SK-N-MC (cell line): ENCODE results near the gene CDRT4.

ENCODE experiments used
- DNase-seq: peaks from one replicate; pipeline ENCODE4 v3.0.0-alpha.2; 2011; ENCODE audit warnings: low read depth, low spot score
- H3K27ac ChIP-seq: fragments of 200-600 bp; sonication (generic); 2 replicates; pipeline ENCODE4 v1.5.1; 2016; ENCODE audit warnings: mixed run types
- H3K36me3 ChIP-seq: fragments of 200-600 bp; sonication (generic); 2 replicates; pipeline ENCODE4 v1.6.1; 2017; ENCODE audit warnings: antibody characterized with exemption, low read length, mixed read lengths; ENCODE audit not compliant: insufficient read depth
- H3K4me3 ChIP-seq: fragments of 200-600 bp; sonication (generic); 2 replicates; pipeline ENCODE4 v1.5.1; 2016
- H3K9ac ChIP-seq: fragments of 200-600 bp; sonication (generic); 2 replicates; pipeline ENCODE4 v1.8.0; 2017; ENCODE audit warnings: mixed run types, mixed read lengths; ENCODE audit not compliant: insufficient read length
- H3K9me3 ChIP-seq: fragments of 200-600 bp; sonication (generic); 2 replicates; pipeline ENCODE4 v1.6.1; 2017; ENCODE audit warnings: low read depth, mild to moderate bottlenecking, antibody characterized with exemption, low read length, moderate library complexity, mixed read lengths
- EZH2 ChIP-seq: fragments of 200-600 bp; sonication (generic); IDR thresholded peaks from one replicate; pipeline ENCODE4 v1.6.1; 2017; ENCODE audit warnings: antibody characterized with exemption
- FOXP2 ChIP-seq: optimal IDR thresholded peaks from 2 replicates; pipeline ENCODE3; 2011; ENCODE audit warnings: mild to moderate bottlenecking, moderate library complexity; ENCODE audit not compliant: insufficient read depth; ENCODE audit errors: extremely low read length, control extremely low read depth
- POLR2AphosphoS5 ChIP-seq: IDR thresholded peaks from 2 replicates; pipeline ENCODE4 v1.6.1; 2012; ENCODE audit warnings: mild to moderate bottlenecking, low read depth, low read length, borderline replicate concordance

CDRT4 gene

DNA sequence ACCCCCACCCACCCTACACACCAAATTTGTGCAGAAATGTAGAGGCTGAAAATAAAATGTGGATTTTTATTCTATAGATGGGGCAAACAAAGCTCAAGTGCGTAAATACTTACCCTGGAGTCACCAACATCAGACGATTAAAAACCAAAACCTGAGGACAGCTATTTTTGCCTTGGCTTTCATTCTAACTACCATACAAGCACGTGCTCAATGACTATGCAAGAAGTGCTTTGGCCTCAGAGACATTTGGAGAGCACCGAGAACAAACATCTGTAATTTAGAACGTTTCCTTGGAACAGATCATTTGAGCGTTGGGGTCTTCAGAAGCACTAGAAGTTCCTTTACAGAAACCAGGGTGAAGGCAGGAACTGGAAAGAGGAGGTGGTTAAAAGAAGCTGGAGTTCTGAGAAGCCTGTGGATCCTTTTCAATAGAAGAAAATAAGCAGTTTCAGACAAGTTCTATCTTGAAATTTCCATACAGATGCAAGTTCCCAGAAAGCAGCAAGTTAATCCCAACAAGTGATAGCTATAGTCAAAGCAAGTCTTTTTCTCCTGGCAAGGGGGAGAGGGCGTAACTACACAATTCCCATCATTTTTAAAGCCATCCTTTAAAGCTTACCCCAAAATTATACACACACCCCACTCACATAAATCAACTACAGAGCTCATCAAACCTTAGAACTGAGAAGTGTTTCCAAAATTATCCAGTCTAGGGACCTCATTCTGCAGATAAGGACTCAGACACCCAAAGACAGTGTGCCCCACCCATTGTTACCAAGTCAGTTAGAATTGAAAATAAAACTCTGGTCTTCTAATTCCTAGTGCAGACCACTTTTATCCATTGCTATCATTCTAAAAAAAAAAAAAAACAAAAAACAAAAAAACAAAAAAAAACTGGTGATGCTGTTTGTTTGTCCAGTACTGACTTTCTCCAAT is 29.6 kb upstream of the CDRT4 start:
- no peak for DNase-seq
- Histone ChIP-seq H3K36me3 (no peaks in the 10 kb centered on the region), H3K9me3 (no peaks in the 10 kb centered on the region), H3K9ac (no peak overlapping the region), H3K27ac (no peak overlapping the region), H3K4me3 (no peak overlapping the region)
- TF ChIP-seq POLR2AphosphoS5 (no peak), EZH2 (no peak), FOXP2 (no peak)

DNA sequence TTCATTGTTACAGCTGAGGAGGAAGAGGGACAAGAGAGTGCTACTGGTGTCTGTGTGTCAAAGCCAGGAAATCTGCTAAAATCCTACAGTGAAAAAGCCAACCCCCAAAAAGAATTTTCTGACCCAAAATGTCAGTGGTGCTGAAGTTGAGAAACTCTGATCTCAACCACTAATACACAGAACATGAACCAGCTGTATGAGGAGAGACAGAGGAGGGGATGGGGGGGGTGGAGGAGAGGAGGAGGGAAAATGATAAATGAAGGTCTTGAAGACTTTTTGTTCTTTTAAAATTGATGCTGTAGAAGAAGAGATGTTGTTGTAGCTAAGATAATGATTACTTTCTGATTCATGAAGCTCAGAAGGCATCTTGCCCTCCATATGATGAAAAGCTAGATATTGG is 27.4 kb upstream of the CDRT4 start:
- DNase-seq = no peak
- no peak overlapping the region for H3K9ac ChIP-seq
- no peak overlapping the region for H3K4me3 ChIP-seq
- TF ChIP-seq FOXP2 (no peak), POLR2AphosphoS5 (no peak)
- no peaks in the 10 kb centered on the region for H3K36me3 ChIP-seq
- H3K27ac ChIP-seq = no peak overlapping the region
- H3K9me3 ChIP-seq = no peaks in the 10 kb centered on the region

DNA sequence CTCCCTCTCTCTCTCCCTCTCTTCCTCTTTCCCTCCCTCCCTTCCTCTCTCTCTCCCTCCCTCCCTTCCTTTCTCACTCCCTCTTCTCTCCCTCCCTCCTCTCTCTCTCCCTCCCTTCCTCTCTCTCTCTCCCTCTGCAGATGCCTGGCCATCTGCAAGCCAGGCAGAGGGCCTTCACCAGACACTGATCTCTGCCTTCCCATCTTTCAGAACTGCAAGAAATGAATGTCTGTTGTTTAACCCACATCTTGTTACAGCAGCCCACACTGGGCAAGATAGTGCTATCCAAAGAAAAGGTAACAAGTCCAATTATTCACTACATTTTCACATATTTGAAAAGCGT is 26.2 kb upstream of the CDRT4 start:
- H3K36me3 ChIP-seq = no peaks in the 10 kb centered on the region
- TF ChIP-seq FOXP2 (no peak), EZH2 (no peak), POLR2AphosphoS5 (no peak)
- no peak overlapping the region for H3K9ac ChIP-seq

DNA sequence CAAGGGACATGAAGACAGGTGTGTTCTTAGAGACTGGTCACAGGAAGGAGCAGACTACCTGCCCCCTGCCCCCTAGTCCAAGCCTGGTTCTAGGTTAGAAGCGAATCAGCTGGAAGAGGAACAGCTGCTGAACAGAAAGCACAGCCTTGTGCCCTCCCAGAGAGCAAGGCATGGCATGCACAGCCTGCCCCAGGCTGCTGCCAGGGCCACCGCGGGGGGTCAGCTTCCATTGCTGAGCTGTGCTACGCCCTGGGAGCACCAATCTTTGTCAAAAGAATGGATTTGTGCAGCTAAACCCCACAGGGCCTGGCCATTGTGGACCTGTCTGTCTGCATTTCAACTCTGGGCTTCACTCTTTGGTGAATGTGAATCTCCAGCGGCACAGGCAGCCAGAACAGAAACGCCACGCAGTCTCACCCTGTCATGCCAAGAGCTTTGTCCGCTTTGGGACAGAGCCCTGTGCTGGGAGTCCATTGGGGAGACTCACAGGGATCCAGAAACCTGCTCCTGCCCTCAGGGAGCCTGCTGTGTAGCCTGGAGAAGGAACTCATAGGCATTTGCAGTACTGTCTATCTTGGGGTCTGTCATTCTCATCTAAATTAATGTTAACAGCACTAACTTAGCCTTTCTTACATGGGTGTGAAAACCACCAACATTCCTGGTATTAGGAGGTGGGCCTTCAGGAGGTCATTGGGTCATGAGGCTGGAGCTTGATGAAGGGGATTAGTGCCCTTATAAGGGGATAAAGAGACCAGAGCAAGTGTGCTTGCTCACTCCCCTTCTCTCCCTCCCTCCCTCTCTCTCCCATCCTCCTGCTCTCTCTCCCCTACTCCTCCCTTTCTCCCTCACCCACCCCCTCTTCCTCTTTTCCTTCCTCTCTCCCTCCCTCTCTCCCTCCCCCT is 25.6 kb upstream of the CDRT4 start:
- Histone ChIP-seq H3K9ac (no peak overlapping the region), H3K4me3 (no peak overlapping the region), H3K36me3 (no peaks in the 10 kb centered on the region), H3K9me3 (no peaks in the 10 kb centered on the region), H3K27ac (no peak overlapping the region)
- no peak for TF ChIP-seq EZH2
- TF ChIP-seq POLR2AphosphoS5 = no peak
- no peak for DNase-seq

More for the DNA sequence above, 26.2 kb upstream of the CDRT4 start:
- no peaks in the 10 kb centered on the region for H3K9me3 ChIP-seq
- H3K27ac ChIP-seq = no peak overlapping the region
- no peak overlapping the region for H3K4me3 ChIP-seq
- no peak for DNase-seq

DNA sequence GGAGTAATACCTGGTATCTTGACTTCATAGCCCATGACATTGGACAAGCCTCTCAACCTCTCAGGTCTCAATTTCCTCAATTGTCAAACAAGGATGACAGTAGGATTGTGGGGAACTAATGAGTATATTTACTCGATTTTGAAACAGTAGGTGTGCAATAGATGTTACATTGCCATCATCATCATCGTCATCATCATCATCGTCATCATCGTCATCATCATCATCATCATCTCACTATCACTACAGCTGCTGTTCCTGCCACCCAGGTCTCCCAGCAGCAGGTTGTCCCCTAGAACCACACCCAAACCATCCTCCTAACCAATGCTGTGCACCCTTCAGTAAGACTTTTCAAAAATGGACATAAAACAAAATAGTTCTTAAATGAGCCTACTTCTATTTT is 24.8 kb upstream of the CDRT4 start:
- Histone ChIP-seq H3K4me3 (no peak overlapping the region), H3K27ac (no peak overlapping the region), H3K9ac (no peak overlapping the region), H3K36me3 (no peaks in the 10 kb centered on the region), H3K9me3 (no peaks in the 10 kb centered on the region)
- TF ChIP-seq POLR2AphosphoS5 = no peak
- TF ChIP-seq EZH2 = no peak
- TF ChIP-seq FOXP2 = no peak
- no peak for DNase-seq

DNA sequence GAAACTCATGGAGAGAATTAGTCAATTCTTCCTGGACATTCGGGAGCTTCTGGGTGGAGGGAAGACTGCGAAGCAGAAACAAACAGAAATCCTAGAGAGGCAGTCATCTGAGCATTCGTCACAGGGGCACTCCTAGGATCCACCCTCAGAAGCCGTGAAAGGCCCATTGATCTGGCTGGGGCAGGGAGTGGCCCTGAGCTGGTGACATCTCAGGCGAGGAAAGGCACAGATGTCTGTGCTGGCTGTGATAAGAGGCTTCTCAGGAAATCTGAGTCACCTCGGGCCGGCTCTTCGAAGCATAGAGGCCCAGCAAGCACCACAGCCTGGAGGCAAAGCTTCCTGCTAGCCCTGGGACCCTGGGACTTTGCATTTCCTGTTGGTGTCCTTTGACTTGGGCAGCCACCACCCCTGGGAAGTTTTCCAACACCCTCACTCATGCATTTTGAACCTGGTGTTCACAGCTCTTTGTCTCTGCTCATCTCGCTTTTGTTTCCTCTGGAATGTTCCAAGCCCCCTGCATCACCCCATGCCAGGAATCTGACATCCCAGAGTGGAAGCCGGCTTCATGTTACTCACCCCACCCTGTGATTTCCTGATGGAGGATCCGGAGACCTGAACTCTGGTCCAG is 23.3 kb upstream of the CDRT4 start:
- no peak overlapping the region for H3K27ac ChIP-seq
- no peaks in the 10 kb centered on the region for H3K9me3 ChIP-seq
- H3K4me3 ChIP-seq = no peak overlapping the region
- TF ChIP-seq POLR2AphosphoS5 (no peak), FOXP2 (no peak), EZH2 (no peak)
- H3K9ac ChIP-seq = no peak overlapping the region
- H3K36me3 ChIP-seq = no peaks in the 10 kb centered on the region
- DNase-seq = no peak

DNA sequence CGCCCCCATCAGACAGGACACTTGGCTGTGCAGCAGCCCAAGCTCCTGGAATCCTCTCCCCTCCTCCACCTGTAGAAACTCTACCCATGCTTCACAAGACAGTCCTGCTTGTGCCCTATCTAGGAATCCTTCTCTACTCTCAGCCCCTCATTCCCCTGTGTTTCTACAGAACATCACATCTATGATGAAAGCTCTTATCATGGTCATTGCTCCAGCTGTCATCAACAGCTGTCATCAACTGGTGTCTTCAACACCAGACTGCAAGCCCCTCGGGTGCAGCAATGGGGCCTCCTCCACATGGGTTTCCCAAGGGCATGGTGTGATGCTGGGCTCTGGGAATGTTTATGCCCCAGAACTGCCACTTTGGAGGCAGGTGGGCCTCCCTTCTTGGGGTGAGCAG is 21.1 kb upstream of the CDRT4 start:
- Histone ChIP-seq H3K9me3 (no peaks in the 10 kb centered on the region), H3K36me3 (no peaks in the 10 kb centered on the region), H3K27ac (no peak overlapping the region), H3K9ac (no peak overlapping the region), H3K4me3 (no peak overlapping the region)
- no peak for DNase-seq
- TF ChIP-seq EZH2 = no peak

DNA sequence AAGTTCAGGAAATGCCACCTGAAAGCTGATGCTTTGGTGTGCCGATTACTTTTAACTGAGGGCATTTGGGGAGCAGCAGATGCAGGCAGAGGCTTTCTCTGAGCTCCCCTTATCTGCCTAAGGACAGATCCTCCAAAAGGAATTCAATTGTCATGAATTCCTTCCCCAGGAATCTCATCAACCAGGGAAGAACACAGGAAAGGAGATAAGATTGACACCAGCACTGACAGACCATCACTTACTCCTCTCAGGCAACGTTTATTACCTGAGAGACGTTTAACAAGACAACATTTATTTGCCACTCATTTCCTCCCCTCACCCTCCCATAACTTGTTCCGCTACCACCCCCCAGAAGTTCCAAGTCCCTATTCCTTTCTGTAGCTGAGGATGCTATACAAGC is 17.6 kb upstream of the CDRT4 start:
- Histone ChIP-seq H3K9me3 (no peaks in the 10 kb centered on the region), H3K36me3 (no peaks in the 10 kb centered on the region), H3K4me3 (no peak overlapping the region), H3K9ac (no peak overlapping the region), H3K27ac (no peak overlapping the region)
- no peak for DNase-seq
- no peak for TF ChIP-seq FOXP2
- no peak for TF ChIP-seq EZH2
